AG09309 (cell line): Measurements from ENCODE around the gene RENBP.

Source experiments
- DNase-seq: peaks from one replicate; pipeline ENCODE4 v3.0.0-alpha.2; 2010; ENCODE audit warnings: low read depth
- H3K4me3 ChIP-seq: 2 replicates; pipeline ENCODE4 v1.5.1; 2011; ENCODE audit warnings: mild to moderate bottlenecking, low read depth, low read length, moderate library complexity; ENCODE audit not compliant: control insufficient read depth
- TF ChIP-seq, protein P1 (sequence below): IDR thresholded peaks from 2 replicates; pipeline ENCODE4 v1.5.1; 2011; ENCODE audit warnings: mild to moderate bottlenecking, low read depth, low read length, inconsistent platforms; ENCODE audit not compliant: insufficient read depth, control insufficient read depth; ENCODE audit errors: missing control alignments

The RENBP gene

DNA sequence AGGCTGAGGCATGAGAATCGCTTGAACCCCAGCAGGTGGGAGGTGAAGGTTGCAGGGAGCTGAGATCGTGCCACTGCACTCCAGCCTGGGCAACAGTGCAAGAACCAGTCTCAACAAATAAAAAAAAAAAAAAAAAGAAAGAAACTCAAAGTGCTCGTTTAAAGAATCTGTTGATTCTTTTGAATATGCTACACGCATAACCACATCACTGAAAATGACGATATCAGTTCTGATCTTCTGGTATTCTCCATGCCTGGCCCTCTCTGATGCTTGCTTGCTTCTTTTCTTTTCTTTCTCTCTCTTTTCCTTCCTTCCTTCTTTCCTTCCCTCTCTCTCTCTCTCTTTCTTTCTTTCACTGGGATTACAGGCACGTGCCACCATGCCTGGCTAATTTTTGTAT is 32.6 kb downstream of the RENBP start:
- no peak for DNase-seq

DNA sequence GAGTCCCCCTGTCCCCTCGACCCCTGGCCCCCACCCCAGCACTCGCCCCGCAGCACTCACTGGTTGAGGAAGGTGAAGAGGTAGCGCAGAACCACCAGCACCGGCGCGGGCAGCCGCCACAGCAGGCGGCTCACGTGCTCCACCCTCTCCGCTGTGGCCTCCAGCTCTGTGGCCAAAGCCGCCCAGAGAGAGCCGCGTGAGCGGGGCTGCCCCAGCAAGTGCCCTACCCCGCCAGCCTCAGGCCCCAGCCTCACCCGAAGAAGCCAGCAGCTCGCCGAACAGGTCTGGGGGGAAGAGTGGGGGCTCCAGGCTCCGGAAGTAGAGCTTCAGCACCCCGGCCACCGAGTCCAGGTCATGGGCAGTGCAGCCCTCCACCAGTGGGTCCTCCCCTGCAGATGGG is 34.0 kb downstream of the RENBP start:
- TF ChIP-seq, protein P1, sequence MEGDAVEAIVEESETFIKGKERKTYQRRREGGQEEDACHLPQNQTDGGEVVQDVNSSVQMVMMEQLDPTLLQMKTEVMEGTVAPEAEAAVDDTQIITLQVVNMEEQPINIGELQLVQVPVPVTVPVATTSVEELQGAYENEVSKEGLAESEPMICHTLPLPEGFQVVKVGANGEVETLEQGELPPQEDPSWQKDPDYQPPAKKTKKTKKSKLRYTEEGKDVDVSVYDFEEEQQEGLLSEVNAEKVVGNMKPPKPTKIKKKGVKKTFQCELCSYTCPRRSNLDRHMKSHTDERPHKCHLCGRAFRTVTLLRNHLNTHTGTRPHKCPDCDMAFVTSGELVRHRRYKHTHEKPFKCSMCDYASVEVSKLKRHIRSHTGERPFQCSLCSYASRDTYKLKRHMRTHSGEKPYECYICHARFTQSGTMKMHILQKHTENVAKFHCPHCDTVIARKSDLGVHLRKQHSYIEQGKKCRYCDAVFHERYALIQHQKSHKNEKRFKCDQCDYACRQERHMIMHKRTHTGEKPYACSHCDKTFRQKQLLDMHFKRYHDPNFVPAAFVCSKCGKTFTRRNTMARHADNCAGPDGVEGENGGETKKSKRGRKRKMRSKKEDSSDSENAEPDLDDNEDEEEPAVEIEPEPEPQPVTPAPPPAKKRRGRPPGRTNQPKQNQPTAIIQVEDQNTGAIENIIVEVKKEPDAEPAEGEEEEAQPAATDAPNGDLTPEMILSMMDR: no peak
- no peak for DNase-seq
- H3K4me3 ChIP-seq: no peak overlapping the region

More for the DNA sequence above, 32.6 kb downstream of the RENBP start:
- TF ChIP-seq, protein P1: no peak
- no peak overlapping the region for H3K4me3 ChIP-seq

DNA sequence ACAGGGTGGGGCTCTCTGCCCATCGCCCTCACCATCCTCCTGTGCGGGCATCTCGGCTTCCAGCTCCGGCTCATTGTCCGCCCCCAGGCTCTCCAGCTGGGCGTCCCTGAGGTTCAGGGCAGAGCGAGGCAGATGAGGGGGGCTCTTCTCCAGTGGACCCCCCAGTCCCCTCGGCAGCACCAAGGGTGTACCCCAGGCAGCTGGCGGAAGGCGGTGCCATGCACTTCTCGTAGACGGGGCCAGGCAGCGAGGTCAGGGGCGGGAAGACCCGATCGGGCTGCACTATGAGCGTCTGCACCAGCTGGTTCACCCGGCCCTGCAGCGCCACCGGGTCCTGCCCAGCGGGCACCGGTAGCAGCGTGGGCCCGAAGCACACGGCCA is 34.5 kb downstream of the RENBP start:
- no peak for DNase-seq
- H3K4me3 ChIP-seq: no peak overlapping the region
- TF ChIP-seq, protein P1: no peak

DNA sequence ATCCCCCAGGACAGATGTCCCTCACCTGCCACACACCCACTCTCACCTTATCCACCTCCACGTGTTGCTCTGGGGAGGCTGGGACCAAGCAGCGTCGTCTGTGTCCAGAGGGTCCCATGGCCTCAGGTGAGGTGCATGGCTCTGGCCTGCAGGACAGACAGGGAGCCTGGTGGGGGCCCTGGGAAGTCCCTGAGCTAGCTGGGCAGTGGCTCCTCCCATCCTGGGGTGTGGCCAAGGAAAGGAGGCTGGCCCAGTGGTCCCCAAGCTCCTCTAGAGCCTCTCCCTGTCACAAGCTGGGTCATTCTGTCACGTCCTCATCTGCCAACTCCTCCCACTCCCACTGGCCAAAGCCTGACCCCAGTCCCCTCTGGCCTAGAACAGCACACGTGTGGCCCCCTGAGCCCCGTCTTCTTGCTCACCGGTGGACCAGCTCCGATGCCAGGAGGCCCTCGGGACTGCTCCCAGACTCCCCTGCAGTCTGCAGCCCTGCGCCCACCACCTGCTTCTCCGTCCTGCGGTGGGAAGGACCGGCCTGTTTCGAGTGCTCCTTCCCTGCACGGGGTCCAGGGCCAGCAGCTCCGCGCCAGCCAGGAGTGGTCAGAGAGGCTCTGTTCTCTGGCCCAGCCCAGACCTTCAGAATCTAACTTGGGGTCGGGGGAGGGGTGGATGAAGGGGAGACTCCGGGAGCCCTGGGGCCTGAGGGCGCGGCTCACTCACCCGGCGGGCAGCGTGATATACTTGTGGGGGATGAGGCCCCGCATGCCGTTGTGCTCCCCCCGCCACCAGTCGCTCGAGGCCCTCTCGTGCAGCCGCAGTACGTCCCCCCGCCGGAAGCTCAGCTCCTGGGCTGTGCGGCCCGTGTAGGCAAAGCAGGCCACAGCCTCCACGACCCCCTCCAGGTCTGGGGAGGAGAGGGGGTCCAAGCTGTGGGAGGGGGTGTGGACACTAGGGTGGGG is 35.1 kb downstream of the RENBP start:
- H3K4me3 ChIP-seq: no peak overlapping the region
- TF ChIP-seq, protein P1: no peak
- DNase-seq: no peak

DNA sequence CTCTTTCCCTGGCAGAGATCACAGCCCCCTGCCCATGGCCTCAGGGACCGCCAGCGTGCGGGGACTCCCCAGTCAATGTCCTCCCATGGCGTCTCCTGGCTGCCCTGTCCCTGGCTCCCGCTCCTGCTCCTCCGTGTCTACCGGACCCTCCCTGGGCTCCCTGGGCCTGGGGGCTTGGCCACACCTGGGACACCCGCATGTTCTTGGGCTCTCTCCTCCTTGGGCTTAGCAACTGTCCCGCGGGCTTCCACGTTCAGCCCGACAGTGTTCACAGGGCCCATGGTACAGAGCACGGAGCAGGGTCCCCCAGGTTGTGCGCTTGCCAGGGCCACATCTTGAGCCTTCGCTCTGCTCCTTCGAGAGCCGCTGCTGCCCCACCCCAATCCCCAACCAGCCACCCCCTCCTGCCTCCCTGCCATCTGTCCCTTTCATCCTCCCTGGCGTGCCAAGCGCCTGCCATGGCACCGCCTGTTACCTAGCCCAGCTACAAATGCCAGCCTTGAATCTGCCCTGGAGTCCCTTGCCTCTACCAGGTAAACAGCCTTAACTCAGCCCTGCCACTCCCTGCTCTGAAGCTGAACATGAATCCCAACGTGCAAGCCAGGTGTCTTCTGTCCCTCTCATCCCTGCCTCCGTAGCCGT is 36.1 kb downstream of the RENBP start:
- TF ChIP-seq, protein P1: no peak
- no peak overlapping the region for H3K4me3 ChIP-seq
- DNase-seq: no peak

- DNase-seq: no peak
- H3K4me3 ChIP-seq: no peak overlapping the region
- TF ChIP-seq, protein P1: no peak
Observed at GRCh38 chrX:153907456-153907855, 37.0 kb downstream of the RENBP start.
